Sigmoid colon (tissue), 7 donors: Measurements from ENCODE around the gene RUNDC3A. TPM values are rescaled to one million over a fixed set of nuclear protein-coding genes. Genes with fewer than 3 reads are reported as not detected.

ENCODE experiments used
- DNase-seq: peaks from one replicate; pipeline ENCODE4 v3.0.0-alpha.2; 2019
- H3K27ac ChIP-seq, 4 donors: fragments of 200-600 bp; sonication (generic); one replicate each; pipeline ENCODE4 v1.5.1; 2016 to 2019; ENCODE audit warnings: mild to moderate bottlenecking in 1 of 4
- H3K27me3 ChIP-seq, 3 donors: fragments of 200-600 bp; sonication (generic); one replicate each; pipeline ENCODE4 v1.5.1; 2019; ENCODE audit warnings: mild to moderate bottlenecking in 1 of 3
- H3K36me3 ChIP-seq, 4 donors: fragments of 200-600 bp; sonication (generic); one replicate each; pipeline ENCODE4 v1.5.1; 2016 to 2019
- H3K4me1 ChIP-seq, 4 donors: fragments of 200-600 bp; sonication (generic); one replicate each; pipeline ENCODE4 v1.5.1; 2017 to 2019
- H3K4me3 ChIP-seq, 4 donors: fragments of 200-600 bp; sonication (generic); one replicate each; pipeline ENCODE4 v1.5.1; 2017 to 2019; ENCODE audit warnings: mild to moderate bottlenecking in 2 of 4, moderate library complexity in 1 of 4
- H3K9me3 ChIP-seq, 4 donors: fragments of 200-600 bp in 3 of 4; sonication (generic) in 3 of 4; one replicate each; pipeline versions ENCODE4 v1.5.1 to v1.6.1; 2013 to 2019
- CTCF ChIP-seq, 4 experiments: fragments of 450-650 bp in 3 of 4; fragments of 200-600 bp in 1 of 4; IDR thresholded peaks; one replicate each; pipeline ENCODE4 v1.5.1; 2016 to 2019; ENCODE audit warnings: antibody characterized with exemption in 4 of 4, mild to moderate bottlenecking in 3 of 4, moderate library complexity in 2 of 4
- EP300 ChIP-seq, 4 donors: sonication (generic); formaldehyde crosslinking; IDR thresholded peaks; one replicate each; pipeline ENCODE4 v1.6.1; 2017; ENCODE audit warnings: antibody characterized with exemption in 4 of 4
- POLR2A ChIP-seq, 2 donors: fragments of 450-650 bp; IDR thresholded peaks; one replicate each; pipeline ENCODE4 v1.6.1; 2016; ENCODE audit warnings: antibody characterized with exemption in 2 of 2, mild to moderate bottlenecking in 2 of 2, moderate library complexity in 2 of 2
- POLR2AphosphoS5 ChIP-seq, 4 donors: sonication (generic); formaldehyde crosslinking; IDR thresholded peaks; one replicate each; pipeline ENCODE4 v1.6.1; 2017; ENCODE audit warnings: antibody characterized with exemption in 4 of 4
- WGBS, 2 donors: extraction: QIAGEN DNeasy Blood & Tissue Kit; methylation state at CpG; one replicate each; pipeline ENCODE4 v1.1.7; 2013; 5-methylcytosine and 5-hydroxymethylcytosine counted together
- intact Hi-C: fragments of 100-400 bp; cut with DNase I; formaldehyde crosslinking; loops from one replicate; pipeline ENCODE4 v1.15.1; 2023
- polyA plus RNA-seq, 3 donors: library from polyadenylated mRNA; stranded (reverse); fragments of 200-250 nt; gene quantifications; one replicate each; pipeline ENCODE4 v1.2.3, GENCODE V29; 2013
- total RNA-seq, 4 donors: library from RNA; depleted of rRNA; stranded (reverse); fragments of >200 nt; gene quantifications; one replicate each; pipeline ENCODE4 v1.1.0, GENCODE V29; 2016
- donor health status: healthy with polysubstance abuse.
- donor health status: Bipolar disorder and iron deficiency.
- donor health status: healthy.

RUNDC3A gene
- total and polyA plus RNA-seq, 7 donors: 0.46 to 10.5 (median 2.5) TPM

DNA sequence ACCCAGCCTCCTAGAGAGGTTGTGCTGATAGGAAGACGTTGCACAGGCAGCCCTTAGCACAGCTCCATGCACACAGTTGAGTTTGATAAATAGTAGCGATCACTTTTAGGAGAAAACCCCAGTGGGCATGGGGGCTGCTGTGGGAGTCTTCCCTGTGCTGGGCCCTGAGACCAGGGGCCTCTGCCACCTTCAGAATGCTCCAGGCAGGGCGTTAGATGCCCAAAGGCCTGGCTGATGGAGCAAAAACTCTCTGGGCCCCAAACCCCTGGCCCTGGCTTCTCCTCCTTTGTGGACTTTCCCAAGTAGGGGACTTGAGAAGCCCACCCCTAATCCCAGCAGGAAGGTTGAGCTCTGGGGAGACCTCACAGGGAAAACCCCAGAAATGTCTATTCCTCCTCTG, 26.1 kb upstream of the RUNDC3A start:
- no peak for DNase-seq
- WGBS, 2 donors: 66 to 73% methylated on average over 3 of the region's 3 CpGs
- Histone ChIP-seq H3K36me3 (no peaks in the 10 kb centered on the region), H3K27ac (no peak overlapping the region), H3K4me1 (peaks cover 0 to 10% (median 5%) of the 10 kb centered on the region in 4 donors), H3K27me3 (no peaks in the 10 kb centered on the region), H3K4me3 (no peak overlapping the region), H3K9me3 (no peaks in the 10 kb centered on the region)
- intact Hi-C loops: no loop called here
- no peak for TF ChIP-seq POLR2A (IDR thresholded peaks at IDR 0.05)
- TF ChIP-seq CTCF (IDR thresholded peaks at IDR 0.05): no peak
- no peak for TF ChIP-seq POLR2AphosphoS5 (IDR thresholded peaks at IDR 0.05)
- no peak for TF ChIP-seq EP300 (IDR thresholded peaks at IDR 0.05)

GRCh38 chr17:44283344-44284023, 24.9 kb upstream of the RUNDC3A start:
- Histone ChIP-seq H3K27ac (no peak overlapping the region), H3K4me3 (no peak overlapping the region), H3K36me3 (no peaks in the 10 kb centered on the region), H3K9me3 (no peaks in the 10 kb centered on the region), H3K27me3 (no peaks in the 10 kb centered on the region), H3K4me1 (peaks cover 0 to 10% (median 5%) of the 10 kb centered on the region in 4 donors)
- WGBS, 2 donors: 84 to 87% methylated on average over 8 of the region's 8 CpGs
- intact Hi-C loops: no loop called here
- DNase-seq: no peak
- TF ChIP-seq POLR2A (IDR thresholded peaks at IDR 0.05): no peak
- TF ChIP-seq POLR2AphosphoS5 (IDR thresholded peaks at IDR 0.05): no peak
- no peak for TF ChIP-seq CTCF (IDR thresholded peaks at IDR 0.05)
- no peak for TF ChIP-seq EP300 (IDR thresholded peaks at IDR 0.05)

- Histone ChIP-seq H3K4me3 (no peak overlapping the region), H3K27me3 (no peaks in the 10 kb centered on the region), H3K36me3 (no peaks in the 10 kb centered on the region), H3K9me3 (no peaks in the 10 kb centered on the region), H3K27ac (no peak overlapping the region), H3K4me1 (peaks cover 0 to 10% (median 5%) of the 10 kb centered on the region in 4 donors)
- no peak for DNase-seq
- WGBS, 2 donors: 84 to 92% methylated on average over 4 of the region's 4 CpGs
- intact Hi-C loops: no loop called here
- TF ChIP-seq EP300 (IDR thresholded peaks at IDR 0.05): no peak
- TF ChIP-seq POLR2AphosphoS5 (IDR thresholded peaks at IDR 0.05): no peak
- no peak for TF ChIP-seq POLR2A (IDR thresholded peaks at IDR 0.05)
- TF ChIP-seq CTCF (IDR thresholded peaks at IDR 0.05): no peak
Measured at GRCh38 chr17:44284024-44284400, 24.4 kb upstream of the RUNDC3A start.

GRCh38 chr17:44287651-44288050, 20.8 kb upstream of the RUNDC3A start:
- H3K36me3 ChIP-seq: no peaks in the 10 kb centered on the region
- no peaks in the 10 kb centered on the region for H3K9me3 ChIP-seq
- TF ChIP-seq POLR2A (IDR thresholded peaks at IDR 0.05): no peak
- no peak for TF ChIP-seq POLR2AphosphoS5 (IDR thresholded peaks at IDR 0.05)
- TF ChIP-seq CTCF (IDR thresholded peaks at IDR 0.05): no peak
- no peak for TF ChIP-seq EP300 (IDR thresholded peaks at IDR 0.05)
- intact Hi-C loops: no loop called here
- H3K27me3 ChIP-seq: no peaks in the 10 kb centered on the region
- no peaks in the 10 kb centered on the region for H3K4me1 ChIP-seq
- H3K4me3 ChIP-seq: no peak overlapping the region
- no peak for DNase-seq
- no peak overlapping the region for H3K27ac ChIP-seq
- 78 to 80% methylated on average over 8 of the region's 8 CpGs for WGBS, 2 donors
